Activated T-helper 1 cell treated with Interleukin-2 at 50 U/mL for 16 hours (primary cell): ENCODE results near the gene ERAP2.
"Not testable (repeated sequence)": the region's sequence is repeated elsewhere in the genome, so short reads cannot be mapped to it uniquely, and the experiment has no call there.

Experiments
- DNase-seq: peaks from one replicate; pipeline ENCODE4 v3.0.0-alpha.2; 2020; ENCODE audit warnings: low read depth

Gene ERAP2

DNA sequence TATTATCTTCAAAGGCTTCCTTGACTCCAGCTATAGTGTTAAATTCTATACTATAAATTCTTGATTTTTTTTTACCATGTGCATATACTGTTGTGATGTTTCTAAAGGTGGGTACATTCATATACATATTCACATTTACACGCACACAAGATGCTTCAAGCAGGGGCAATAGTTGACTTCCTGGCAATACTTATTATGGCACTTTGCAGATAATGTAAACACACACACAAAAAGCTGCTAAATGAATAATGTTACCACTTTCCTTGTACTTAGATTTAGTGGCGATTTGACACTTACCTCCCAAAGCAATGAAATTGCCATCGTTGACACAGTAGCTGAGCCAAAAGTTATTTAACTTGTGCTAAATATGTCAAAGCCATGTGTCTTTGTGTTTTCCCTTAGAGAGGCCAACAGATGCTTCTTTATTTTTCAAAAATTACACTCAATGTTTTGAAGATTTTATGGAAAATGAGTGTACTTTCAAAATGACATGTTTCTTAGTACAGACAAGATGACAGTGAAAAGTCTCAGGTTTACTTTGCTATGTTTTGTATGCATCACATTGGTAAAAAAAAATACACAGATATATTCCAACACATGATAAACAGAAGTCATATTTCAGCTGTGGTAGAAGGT, 12.2 kb upstream of the ERAP2 start:
- no peak for DNase-seq

DNA sequence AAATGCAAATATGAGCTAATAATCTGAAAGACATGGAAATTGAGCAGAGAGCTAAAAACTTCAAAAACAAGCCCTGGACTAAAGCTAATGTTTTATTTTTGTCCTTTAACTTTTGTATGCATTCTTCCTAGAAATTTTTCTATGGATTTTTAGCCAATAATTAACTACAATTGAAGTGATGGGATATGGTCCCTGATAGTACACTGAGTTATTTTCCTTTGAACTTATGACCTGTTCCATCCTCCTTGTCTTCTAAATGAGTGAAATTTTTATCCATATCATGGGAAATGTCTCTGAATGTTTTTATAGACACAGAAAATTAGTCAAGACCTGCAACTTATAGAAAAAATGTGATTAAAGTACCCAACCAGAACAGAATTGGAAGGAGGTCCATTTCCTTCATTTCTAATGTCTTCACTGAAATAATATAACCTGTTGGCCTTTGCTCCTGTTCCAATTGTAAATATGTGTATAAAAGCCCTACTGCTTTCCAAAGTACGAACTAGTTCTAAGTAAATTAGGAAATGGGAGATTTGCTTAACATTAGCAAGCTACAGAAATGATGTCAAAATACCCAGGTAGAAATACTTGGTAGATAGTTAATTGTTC, 11.3 kb upstream of the ERAP2 start:
- DNase-seq: no peak

DNA sequence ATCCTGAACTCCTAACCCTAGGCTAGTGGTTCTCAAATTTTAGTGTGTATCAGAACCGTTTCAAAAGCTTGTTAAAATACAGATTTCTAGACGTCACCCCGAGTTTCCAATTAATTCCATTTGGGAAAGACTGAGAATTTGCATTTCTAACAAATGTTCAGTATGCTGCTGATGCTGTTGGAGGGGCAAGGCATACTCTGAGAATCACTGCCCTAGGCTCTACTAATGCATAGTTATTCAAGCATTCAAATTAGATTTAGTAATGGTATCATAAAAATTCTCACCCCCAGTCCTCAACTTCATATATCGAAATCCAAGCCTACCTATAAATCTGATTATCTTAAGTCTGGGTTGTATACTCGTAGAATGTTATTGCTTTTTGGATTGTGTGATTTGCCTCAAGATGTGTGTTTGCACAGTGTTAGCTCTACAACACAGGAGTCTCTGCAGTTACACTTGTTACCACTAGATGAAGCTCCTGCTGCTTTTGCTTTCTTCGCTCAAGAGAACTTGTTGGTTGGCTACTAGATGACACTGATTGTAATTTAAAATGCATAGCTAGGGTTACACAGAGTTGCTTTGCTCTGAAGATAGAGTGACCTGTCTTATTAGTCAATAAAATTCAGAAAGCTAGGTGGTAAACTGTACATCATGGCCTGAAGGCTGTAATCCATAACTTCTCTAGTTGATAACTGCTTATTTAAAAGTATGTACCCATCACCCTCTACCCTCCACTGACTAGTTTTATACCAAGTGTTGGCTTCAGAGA, 7.5 kb upstream of the ERAP2 start:
- DNase-seq: no peak

- DNase-seq: no peak
Observed at GRCh38 chr5:96869372-96869641, 7.0 kb upstream of the ERAP2 start.

DNA sequence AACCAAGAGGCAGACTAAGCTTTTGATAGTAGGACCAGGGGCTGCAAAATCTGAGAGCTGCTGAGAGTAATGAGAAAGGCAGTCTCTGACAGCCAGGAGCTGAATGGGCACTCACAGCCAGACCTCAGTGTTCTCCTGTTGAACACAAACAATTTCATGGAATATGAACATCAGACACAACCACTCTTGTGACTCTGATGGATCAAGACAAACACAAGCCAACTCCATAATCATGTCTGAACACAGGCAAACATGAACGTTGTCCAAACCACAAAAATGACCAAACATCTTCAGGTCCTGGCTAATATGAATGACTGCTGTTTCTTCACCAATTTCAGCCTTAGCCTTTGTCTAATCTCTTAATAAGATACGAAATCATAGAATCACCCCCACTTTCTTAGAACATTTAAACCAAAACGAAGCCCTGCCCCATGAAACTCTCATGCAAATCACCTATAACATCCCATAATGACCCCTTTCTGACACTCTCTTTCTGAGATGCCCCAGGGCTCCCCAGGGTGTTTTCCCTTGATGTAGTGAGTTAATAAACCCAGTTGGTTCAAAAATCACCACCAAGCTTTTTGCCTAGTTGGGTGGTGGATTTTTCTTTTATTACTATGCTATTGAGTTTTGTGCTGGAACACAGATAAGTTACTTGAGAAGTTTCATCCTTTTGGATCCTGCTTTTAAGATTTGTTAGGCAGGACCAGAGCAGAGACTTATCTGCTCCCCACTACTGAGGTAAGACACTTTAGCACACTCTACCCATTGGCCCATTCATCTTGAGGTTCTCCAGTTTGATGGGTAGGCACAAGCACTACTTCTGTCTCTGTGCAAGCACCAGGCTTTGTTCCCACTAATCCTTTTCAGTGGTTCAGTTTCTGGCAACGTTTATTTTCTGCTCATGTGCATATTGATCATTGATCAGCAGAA, 5.9 kb upstream of the ERAP2 start:
- DNase-seq: no peak

DNA sequence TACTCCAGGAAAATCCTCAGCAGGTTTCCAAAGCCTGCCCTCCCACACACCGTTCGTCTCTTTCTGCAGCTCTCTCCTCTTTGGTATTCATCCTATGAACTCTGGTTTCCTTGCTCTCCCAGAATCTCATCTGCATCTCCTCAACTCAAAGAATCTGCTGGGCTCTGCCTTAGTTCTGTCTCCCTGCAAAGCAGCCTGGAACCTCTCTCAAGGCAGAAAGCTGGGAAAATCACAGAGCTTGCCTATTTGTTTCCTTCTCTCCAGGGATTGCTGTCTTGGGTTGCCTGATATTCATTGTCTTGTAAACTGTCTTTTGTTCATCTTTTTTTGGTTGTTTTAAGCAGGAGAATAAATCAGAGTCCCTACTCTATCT, 5.3 kb upstream of the ERAP2 start:
- DNase-seq: no peak

- DNase-seq: no peak
Observed at GRCh38 chr5:96871686-96872085, 4.6 kb upstream of the ERAP2 start.

GRCh38 chr5:96873449-96873848, 2.9 kb upstream of the ERAP2 start:
- DNase-seq: no peak

DNA sequence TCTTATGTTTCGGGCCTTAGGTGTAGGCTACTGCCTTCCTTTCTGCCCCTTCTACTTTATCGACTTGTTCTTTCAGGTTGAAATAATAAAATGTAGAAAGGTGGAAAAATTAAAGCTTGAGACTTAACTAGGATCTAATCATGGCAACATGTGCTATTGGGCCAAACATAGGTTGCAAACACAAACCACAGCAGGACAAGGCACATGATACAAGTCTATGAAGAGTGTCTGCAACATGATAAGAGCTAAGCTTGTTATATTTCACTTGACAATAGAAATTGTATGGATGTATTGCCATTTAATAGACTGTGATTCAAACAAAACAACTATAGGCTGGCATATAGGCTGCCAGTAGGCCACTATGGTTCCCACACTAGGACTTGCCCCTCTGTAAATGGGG, 1.7 kb upstream of the ERAP2 start:
- no peak for DNase-seq

DNA sequence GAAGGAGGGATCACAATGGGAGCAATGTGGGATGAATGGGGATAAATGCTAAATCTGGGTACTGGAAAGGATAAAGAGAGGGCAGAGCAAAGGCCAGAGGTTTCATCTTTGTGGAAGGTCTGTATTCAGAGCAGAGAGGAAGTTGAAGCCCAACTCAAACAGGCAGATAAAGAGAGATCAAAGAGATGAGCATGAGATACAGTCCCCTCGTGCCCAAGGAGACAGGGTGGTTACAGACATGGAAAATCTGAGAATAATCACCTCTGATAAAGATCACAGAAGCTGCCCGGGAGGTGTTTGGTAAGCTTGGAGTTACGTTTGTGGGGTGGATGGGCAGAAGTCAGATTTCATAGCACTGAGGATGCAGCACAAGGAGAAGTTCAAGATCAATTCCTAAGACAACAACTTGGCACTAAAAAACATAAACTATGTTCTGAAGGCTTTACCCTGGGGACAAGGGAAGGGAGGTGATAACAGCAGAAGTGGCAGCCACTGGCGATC, 459 bp upstream of the ERAP2 start:
- DNase-seq: no peak

DNA sequence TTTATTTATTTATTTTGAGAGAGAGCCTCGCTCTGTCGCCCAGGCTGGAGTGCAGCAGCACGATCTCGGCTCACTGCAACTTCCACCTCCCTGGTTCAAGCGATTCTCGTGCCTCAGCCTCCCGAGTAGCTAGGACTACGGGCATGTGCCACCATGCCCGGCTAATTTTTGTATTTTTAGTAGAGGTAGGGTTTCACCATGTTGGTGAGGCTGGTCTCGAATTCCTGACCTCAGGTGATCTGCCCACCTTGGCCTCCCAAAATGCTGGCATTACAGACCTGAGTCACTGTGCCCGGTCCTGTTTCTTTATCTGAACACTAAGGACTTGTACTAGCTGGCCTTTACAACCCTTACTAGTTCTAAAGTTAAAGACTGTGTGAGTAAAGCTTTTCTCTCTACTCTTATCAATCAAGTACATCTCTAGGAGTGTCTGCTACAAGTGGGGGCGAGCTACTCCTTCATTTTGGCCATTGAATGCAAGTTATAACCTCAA, 723 bp downstream of the ERAP2 start:
- not testable (repeated sequence) for DNase-seq

DNA sequence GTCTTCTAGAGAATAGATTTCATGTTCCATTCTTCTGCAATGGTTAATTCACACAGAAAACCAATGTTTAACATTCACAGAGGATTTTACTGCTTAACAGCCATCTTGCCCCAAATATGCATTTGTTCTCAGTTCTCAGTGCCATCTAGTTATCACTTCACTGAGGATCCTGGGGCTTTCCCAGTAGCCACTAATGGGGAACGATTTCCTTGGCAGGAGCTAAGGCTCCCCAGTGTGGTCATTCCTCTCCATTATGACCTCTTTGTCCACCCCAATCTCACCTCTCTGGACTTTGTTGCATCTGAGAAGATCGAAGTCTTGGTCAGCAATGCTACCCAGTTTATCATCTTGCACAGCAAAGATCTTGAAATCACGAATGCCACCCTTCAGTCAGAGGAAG, 3.4 kb downstream of the ERAP2 start:
- no peak for DNase-seq

DNA sequence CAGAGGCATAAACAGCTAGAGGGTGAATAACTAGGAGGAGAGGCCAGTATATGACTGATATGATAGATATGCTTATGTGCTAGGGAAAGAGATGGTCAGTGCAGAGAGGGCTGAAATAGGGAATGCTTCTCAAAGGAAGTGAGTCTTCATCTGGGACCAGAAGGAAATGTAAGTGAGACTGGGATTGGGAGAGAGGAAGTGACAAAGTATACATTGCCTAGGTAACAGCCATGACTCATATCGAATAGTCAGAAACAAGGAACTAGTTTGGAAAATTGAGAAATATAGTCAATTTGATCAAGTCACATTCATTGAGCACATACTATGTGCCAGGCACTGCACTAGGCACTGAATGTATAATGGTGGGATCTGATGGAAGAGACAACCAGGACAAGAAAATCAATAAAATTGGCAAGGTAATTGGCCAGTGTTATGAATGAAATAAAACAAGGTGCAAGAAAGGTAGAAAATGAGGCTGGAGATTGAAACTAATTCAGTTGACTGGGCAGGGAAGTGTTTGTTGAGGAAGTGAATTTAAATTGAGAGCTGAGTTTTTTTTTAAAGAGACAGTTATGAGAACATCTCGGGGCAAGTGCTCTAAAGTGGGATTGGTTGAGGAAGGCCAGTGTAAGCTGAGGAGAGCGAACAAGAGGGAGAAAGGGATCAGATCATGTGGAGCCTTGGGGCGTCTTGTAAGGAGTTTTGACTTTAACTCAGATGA, 4.3 kb downstream of the ERAP2 start:
- no peak for DNase-seq

DNA sequence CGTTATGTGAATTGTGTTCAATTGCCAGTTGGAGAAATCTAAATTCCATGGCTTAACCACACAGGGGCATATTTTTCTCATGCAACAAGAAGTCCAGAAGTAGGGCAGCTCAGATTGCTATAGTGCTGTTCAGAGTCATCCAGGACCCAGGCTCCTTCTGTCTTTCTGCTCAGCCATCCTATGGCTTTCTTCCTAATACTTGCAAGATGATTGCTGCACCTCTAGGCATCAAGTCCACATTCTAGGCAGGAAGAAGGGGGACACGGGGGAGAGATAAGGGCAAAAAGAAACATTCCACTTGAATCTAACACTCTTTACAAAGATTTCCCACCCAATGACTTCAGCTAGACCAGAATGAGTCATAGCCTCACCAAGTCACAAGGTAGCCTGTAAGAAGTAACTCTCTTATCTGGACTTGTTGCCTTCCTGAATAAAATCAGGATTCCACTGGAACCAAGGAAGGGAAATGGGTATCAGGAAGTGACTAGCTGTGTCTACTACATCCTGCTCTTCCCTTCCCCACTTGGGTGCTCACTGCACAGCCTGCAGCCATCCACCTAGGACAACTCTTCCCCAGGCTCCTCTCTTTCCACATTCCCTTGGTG, 5.3 kb downstream of the ERAP2 start:
- no peak for DNase-seq

DNA sequence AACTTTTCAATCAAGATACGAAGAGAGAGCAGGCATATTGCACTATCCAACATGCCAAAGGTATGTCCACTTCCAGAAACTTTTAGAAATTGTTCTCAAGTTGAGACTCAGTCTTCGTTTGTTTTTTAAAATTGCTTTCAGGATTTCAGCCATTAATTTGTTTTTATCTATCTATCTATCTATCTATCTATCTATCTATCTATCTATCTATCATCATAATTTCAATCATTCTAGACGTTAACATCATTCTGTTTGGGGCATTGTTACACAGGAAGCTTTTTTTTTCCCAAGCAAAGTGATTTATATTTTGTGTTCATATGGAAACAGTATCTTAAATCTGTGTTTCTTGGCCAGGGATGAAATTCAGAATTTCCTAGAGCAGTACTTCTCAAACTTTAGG, 7.6 kb downstream of the ERAP2 start:
- no peak for DNase-seq

GRCh38 chr5:96884995-96885394, 8.7 kb downstream of the ERAP2 start:
- no peak for DNase-seq

- DNase-seq: no peak
Observed at GRCh38 chr5:96885518-96886338, 9.4 kb downstream of the ERAP2 start.

GRCh38 chr5:96893342-96893741, 17.0 kb downstream of the ERAP2 start:
- DNase-seq: no peak

- DNase-seq: no peak
Observed at GRCh38 chr5:96896276-96896675, 20.0 kb downstream of the ERAP2 start.

DNA sequence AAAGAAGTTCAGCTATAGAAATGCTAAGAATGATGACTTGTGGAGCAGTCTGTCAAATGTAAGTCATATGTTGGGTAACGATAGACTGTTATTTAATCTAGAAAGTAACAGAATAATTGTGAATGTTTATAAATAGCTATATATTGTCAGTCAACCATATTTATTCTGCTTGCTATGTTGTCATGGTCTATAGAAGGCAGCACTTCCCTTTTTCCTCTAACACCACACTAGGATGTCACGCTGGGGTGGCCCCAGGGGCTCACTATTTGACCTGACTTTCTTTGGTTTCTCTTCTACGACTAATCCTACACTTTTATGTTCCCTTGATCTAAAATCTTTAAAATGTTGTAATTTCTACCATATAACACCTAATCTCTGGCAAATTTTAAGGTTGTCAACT, 20.5 kb downstream of the ERAP2 start:
- no peak for DNase-seq
